ENCODE measurements around the gene KRTAP17-1.

KRTAP17-1 gene

GRCh38 chr17:41332239-41332638, 16.7 kb upstream of the KRTAP17-1 start:
- DNase-seq (ENCODE audit: low read depth): no peak

- DNase-seq (ENCODE audit: low read depth): no peak
Observed at GRCh38 chr17:41331606-41332005, 16.1 kb upstream of the KRTAP17-1 start.

GRCh38 chr17:41329279-41329948, 13.9 kb upstream of the KRTAP17-1 start:
- peak; percentile 75 for DNase-seq (ENCODE audit: low read depth)

- no peak for DNase-seq (ENCODE audit: low read depth)
Observed at GRCh38 chr17:41328207-41328606, 12.7 kb upstream of the KRTAP17-1 start.

- DNase-seq (ENCODE audit: low read depth): no peak
Observed at GRCh38 chr17:41327411-41328120, 12.1 kb upstream of the KRTAP17-1 start.

- DNase-seq (ENCODE audit: low read depth): no peak
Observed at GRCh38 chr17:41326173-41327145, 10.9 kb upstream of the KRTAP17-1 start.

GRCh38 chr17:41325611-41326010, 10.1 kb upstream of the KRTAP17-1 start:
- DNase-seq (ENCODE audit: low read depth): no peak

- DNase-seq (ENCODE audit: low read depth): no peak
Observed at GRCh38 chr17:41325126-41325525, 9.6 kb upstream of the KRTAP17-1 start.

GRCh38 chr17:41324180-41325075, 8.9 kb upstream of the KRTAP17-1 start:
- DNase-seq (ENCODE audit: low read depth): peak; percentile 35

GRCh38 chr17:41322903-41323895, 7.7 kb upstream of the KRTAP17-1 start:
- DNase-seq (ENCODE audit: low read depth): no peak

- DNase-seq (ENCODE audit: low read depth): peak; percentile 79
Observed at GRCh38 chr17:41322094-41322902, 6.8 kb upstream of the KRTAP17-1 start.

GRCh38 chr17:41318231-41318630, 2.7 kb upstream of the KRTAP17-1 start:
- no peak for DNase-seq (ENCODE audit: low read depth)

- DNase-seq (ENCODE audit: low read depth): no peak
Observed at GRCh38 chr17:41315814-41316445, 420 bp upstream of the KRTAP17-1 start.

GRCh38 chr17:41311111-41311510, 4.4 kb downstream of the KRTAP17-1 start:
- no peak for DNase-seq (ENCODE audit: low read depth)

- no peak for DNase-seq (ENCODE audit: low read depth)
Observed at GRCh38 chr17:41308918-41309359, 6.6 kb downstream of the KRTAP17-1 start, which contains the start of gene KRTAP16-1. TSS of gene KRTAP16-1 (minus strand) at chr17:41309309. CDS start at chr17:41309253, 56 bp downstream.

GRCh38 chr17:41308251-41308917, 7.1 kb downstream of the KRTAP17-1 start:
- no peak for DNase-seq (ENCODE audit: low read depth)

GRCh38 chr17:41307647-41308046, 7.9 kb downstream of the KRTAP17-1 start:
- DNase-seq (ENCODE audit: low read depth): no peak

- no peak for DNase-seq (ENCODE audit: low read depth)
Observed at GRCh38 chr17:41304091-41304490, 11.4 kb downstream of the KRTAP17-1 start.

Measured in ELR (cell line).